Thyroid gland (tissue), 4 donors: ENCODE data around the gene MED22. TPM values are rescaled to one million over a fixed set of nuclear protein-coding genes. Genes with fewer than 3 reads are reported as not detected.

ENCODE experiments used
- DNase-seq, 2 donors: peaks; one replicate each; pipeline ENCODE4 v3.0.0-alpha.2; 2019
- H3K27ac ChIP-seq, 3 donors: fragments of 200-600 bp; sonication (generic); 1 replicate in 2 of 3; 2 replicates in 1 of 3; pipeline ENCODE4 v1.5.1; 2016 to 2019; ENCODE audit warnings: mild to moderate bottlenecking in 1 of 3, moderate library complexity in 1 of 3
- H3K27me3 ChIP-seq: fragments of 200-600 bp; sonication (generic); one replicate; pipeline ENCODE4 v1.5.1; 2019
- H3K36me3 ChIP-seq, 2 donors: fragments of 200-600 bp; sonication (generic); one replicate each; pipeline ENCODE4 v1.5.1; 2016 to 2019
- H3K4me1 ChIP-seq, 2 donors: fragments of 200-600 bp; sonication (generic); one replicate each; pipeline ENCODE4 v1.5.1; 2017 to 2019
- H3K4me3 ChIP-seq, 3 donors: fragments of 200-600 bp; sonication (generic); replicated peaks in 1 of 3; 1 replicate in 2 of 3; 2 replicates in 1 of 3; pipeline ENCODE4 v1.5.1; 2016; ENCODE audit warnings: mild to moderate bottlenecking in 1 of 3
- H3K9me3 ChIP-seq: fragments of 200-600 bp; sonication (generic); one replicate; pipeline ENCODE4 v1.5.1; 2017
- POLR2A ChIP-seq, 2 donors: fragments of 450-650 bp; IDR thresholded peaks; one replicate each; pipeline ENCODE4 v1.6.1; 2017; ENCODE audit warnings: antibody characterized with exemption in 2 of 2, mild to moderate bottlenecking in 2 of 2, moderate library complexity in 1 of 2
- WGBS, 2 donors: methylation state at CpG; one replicate each; pipeline ENCODE4 v1.1.5; 2017; 5-methylcytosine and 5-hydroxymethylcytosine counted together
- intact Hi-C: fragments of 100-400 bp; cut with DNase I; formaldehyde crosslinking; loops from one replicate; pipeline ENCODE4 v1.15.1; 2023
- total RNA-seq, 4 donors: library from RNA; depleted of rRNA; stranded (reverse); fragments of >200 nt; gene quantifications; one replicate each; pipeline ENCODE4 v1.2.3, GENCODE V29; 2016
- TF ChIP-seq, protein P1 (sequence below), 6 experiments: fragments of 200-600 bp in 3 of 6; fragments of 450-650 bp in 3 of 6; sonication (generic) in 3 of 6; IDR thresholded peaks; one replicate each; pipeline ENCODE4 v1.5.1; 2016 to 2019; ENCODE audit warnings: antibody characterized with exemption in 6 of 6, mild to moderate bottlenecking in 2 of 6, inconsistent platforms in 1 of 6, moderate library complexity in 1 of 6

The MED22 gene
- total RNA-seq, 4 donors from 2014 or later, result 41.9 to 58.2 (median 48.6) TPM

DNA sequence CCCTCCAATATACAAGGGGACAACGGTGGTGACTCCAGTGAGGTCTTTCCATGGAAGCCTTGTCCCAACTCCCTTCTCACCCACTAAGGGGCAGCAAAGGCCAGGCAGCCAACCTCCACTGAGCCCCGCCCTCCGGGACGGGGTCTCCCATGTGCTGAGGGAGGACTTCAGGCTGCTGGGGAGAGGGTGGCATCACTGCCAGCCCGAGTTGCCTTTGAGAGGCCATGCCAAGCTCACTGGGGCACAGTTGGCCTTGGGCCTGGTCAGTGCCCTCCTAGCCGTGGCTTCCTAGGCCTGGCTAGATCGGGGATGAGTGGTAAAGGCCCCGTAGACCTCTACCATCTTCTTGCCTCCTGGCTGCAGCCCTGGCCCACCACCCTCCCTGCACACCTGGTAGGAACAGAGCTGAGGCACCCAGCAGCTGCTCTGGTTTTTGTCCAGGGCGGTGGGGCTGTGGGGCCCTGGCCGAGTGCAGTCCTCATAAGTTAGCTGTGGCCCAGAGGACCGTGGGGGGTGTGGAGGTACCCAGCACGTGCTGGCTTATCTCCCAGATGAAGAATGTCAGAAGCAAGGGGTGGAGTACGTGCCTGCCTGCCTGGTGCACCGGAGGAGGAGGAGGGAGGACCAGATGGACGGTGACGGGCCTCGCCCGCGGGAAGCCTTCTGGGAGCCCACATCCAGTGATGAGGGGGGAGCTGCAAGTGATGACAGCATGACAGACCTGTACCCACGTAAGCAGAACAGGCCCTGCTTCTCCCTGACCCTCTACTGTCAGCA, 11.7 kb upstream of the MED22 start:
- Histone ChIP-seq H3K27me3 (no peaks in the 10 kb centered on the region), H3K9me3 (no peaks in the 10 kb centered on the region), H3K4me1 (peaks cover 17 to 22% of the 10 kb centered on the region in 2 donors), H3K36me3 (peaks cover 30 to 37% of the 10 kb centered on the region in 2 donors), H3K4me3 (no peak overlapping the region), H3K27ac (no peak overlapping the region)
- WGBS, 2 donors, result 69 to 83% methylated on average over 16 of the region's 20 CpGs
- no peak for DNase-seq
- TF ChIP-seq, protein P1, sequence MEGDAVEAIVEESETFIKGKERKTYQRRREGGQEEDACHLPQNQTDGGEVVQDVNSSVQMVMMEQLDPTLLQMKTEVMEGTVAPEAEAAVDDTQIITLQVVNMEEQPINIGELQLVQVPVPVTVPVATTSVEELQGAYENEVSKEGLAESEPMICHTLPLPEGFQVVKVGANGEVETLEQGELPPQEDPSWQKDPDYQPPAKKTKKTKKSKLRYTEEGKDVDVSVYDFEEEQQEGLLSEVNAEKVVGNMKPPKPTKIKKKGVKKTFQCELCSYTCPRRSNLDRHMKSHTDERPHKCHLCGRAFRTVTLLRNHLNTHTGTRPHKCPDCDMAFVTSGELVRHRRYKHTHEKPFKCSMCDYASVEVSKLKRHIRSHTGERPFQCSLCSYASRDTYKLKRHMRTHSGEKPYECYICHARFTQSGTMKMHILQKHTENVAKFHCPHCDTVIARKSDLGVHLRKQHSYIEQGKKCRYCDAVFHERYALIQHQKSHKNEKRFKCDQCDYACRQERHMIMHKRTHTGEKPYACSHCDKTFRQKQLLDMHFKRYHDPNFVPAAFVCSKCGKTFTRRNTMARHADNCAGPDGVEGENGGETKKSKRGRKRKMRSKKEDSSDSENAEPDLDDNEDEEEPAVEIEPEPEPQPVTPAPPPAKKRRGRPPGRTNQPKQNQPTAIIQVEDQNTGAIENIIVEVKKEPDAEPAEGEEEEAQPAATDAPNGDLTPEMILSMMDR (IDR thresholded peaks at IDR 0.05), result peak in 1 of 6 experiments; percentile 8
- TF ChIP-seq POLR2A (IDR thresholded peaks at IDR 0.05), result no peak
- intact Hi-C loops, result loop anchor here (10.0 kb wide), 2 partner anchors 125 to 325 kb away; partner anchors contain the start of gene GTF3C5

DNA sequence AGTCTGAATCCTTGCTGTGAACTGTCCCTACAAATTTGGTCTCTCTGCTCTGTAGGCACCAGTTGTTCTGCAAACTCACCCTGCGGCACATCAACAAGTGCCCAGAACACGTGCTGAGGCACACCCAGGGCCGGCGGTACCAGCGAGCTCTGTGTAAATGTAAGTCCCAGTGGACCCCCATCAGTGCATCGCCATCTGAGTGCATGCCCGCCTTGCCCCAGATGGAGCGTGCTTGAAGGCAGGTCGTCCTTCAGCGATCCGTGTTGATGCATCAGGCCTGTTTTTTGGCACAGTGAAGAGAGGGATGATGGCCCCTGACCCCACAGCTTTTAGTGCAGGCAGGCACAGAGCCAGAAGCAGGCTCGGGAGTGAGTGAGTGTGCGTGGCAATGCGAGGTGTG, 9.7 kb upstream of the MED22 start:
- Histone ChIP-seq H3K4me1 (peaks cover 17 to 22% of the 10 kb centered on the region in 2 donors), H3K27ac (no peak overlapping the region), H3K4me3 (peak overlapping the region in 1 of 3 donors; percentile 69), H3K27me3 (no peaks in the 10 kb centered on the region), H3K9me3 (no peaks in the 10 kb centered on the region), H3K36me3 (peaks cover 19 to 20% of the 10 kb centered on the region in 2 donors)
- intact Hi-C loops, result loop anchor here (10.0 kb wide), 2 partner anchors 127 to 323 kb away; partner anchors contain the start of gene GTF3C5
- TF ChIP-seq, protein P1 (IDR thresholded peaks at IDR 0.05), result no peak
- no peak for TF ChIP-seq POLR2A (IDR thresholded peaks at IDR 0.05)
- DNase-seq, result no peak
- WGBS, 2 donors, result 85 to 87% methylated on average over 14 of the region's 14 CpGs

DNA sequence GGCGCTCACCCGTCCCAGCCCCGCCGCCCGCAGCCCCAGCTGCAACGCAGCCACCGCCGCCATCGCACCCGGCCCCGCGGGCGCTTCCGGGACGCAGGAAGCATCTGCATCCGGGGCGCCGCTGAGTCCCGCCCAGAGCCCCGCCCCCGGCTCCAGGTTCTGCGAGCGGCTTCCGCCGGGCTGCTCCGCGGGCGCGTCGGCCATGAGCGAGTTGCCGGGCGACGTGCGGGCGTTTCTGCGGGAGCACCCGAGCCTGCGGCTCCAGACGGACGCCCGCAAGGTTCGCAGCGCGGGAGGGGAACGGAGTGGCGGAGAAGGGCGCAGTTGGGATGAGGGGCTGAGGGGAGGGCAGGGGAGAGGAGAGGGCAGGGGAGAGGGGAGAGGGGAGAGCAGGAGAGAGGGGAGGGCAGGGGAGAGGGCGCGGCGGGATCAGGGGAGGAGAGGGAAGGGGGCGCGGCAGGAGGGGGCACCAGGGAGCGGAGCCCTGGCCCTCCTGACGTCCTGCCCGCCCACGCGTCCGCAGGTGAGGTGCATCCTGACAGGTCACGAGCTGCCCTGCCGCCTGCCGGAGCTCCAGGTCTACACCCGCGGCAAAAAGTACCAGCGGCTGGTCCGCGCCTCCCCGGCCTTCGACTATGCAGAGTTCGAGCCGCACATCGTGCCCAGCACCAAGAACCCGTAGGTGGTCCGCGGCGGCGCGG, 8.6 kb upstream of the MED22 start, which contains the start of the genes SURF1 and SURF2:
Gene SURF1 (minus strand): TSS at position 97 of the 701 bp plus-strand sequence. CDS start 34 bp downstream, at position 63.
Gene SURF2 (plus strand): TSS at position 160 of the 701 bp plus-strand sequence. CDS start 43 bp downstream, at position 203.
- peaks cover 17 to 22% of the 10 kb centered on the region in 2 donors for H3K4me1 ChIP-seq
- no peaks in the 10 kb centered on the region for H3K9me3 ChIP-seq
- peak within 1 kb of the TSS; percentile 69 to 82 (median 74) for H3K4me3 ChIP-seq
- peak within 1 kb of the TSS in 2 of 3 donors; percentile 38 to 63 for H3K27ac ChIP-seq
- intact Hi-C loops, result loop anchor here (10.0 kb wide), 2 partner anchors 128 to 322 kb away; partner anchors contain the start of gene GTF3C5
- H3K27me3 ChIP-seq, result no peaks in the 10 kb centered on the region
- peak; percentile 90 to 92 for DNase-seq
- 0 to 2% methylated on average over 19 to 40 of the region's 78 CpGs for WGBS, 2 donors
- TF ChIP-seq POLR2A (IDR thresholded peaks at IDR 0.05), result peak in 1 of 2 donors; percentile 63
- TF ChIP-seq, protein P1 (IDR thresholded peaks at IDR 0.05), result peak in 3 of 6 experiments; percentile 12 to 19 (median 14)
- peaks cover 16 to 21% of the 10 kb centered on the region in 2 donors for H3K36me3 ChIP-seq

DNA sequence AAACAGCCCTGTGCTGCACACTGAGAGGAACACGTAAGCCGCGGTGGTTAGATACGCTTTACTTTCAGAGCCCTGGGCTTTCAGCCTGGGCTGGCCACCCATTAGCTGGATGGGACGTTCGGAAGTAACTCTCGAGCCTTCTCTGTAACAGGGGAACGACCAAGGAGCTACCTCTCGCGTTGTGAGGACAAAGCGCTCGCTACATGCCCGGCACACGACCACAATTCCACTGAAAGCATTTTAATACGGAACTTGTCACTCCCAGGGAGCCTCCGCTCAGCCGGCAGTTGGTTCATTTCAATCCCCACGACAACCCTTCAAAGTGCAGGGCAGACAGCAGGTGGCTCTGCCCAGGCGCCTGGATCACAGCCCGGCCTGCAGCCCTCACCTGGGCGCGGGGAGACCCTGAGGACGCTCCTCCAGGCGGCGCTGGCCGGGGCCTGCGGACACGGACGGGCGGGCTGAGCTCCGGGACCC, 8.0 kb upstream of the MED22 start:
- Histone ChIP-seq H3K9me3 (no peaks in the 10 kb centered on the region), H3K36me3 (peaks cover 16 to 21% of the 10 kb centered on the region in 2 donors), H3K4me1 (peaks cover 17 to 22% of the 10 kb centered on the region in 2 donors), H3K4me3 (peak overlapping the region; percentile 69 to 82 (median 74)), H3K27ac (peak overlapping the region in 1 of 3 donors; percentile 20), H3K27me3 (no peaks in the 10 kb centered on the region)
- TF ChIP-seq, protein P1 (IDR thresholded peaks at IDR 0.05), result no peak
- TF ChIP-seq POLR2A (IDR thresholded peaks at IDR 0.05), result no peak
- WGBS, 2 donors, result 1 to 4% methylated on average over 7 to 18 of the region's 31 CpGs
- intact Hi-C loops, result loop anchor here (10.0 kb wide), 2 partner anchors 129 to 321 kb away; partner anchors contain the start of gene GTF3C5
- DNase-seq, result no peak
